Brain pericyte (primary cell): ENCODE measurements around the gene CNOT6L.

Experiments
- DNase-seq: peaks from one replicate; pipeline ENCODE4 v3.0.0-alpha.2; 2012; ENCODE audit warnings: low read depth, low spot score

Gene CNOT6L

GRCh38 chr4:77713884-77714283, 105.3 kb downstream of the CNOT6L start:
- no peak for DNase-seq

- no peak for DNase-seq
Observed at GRCh38 chr4:77712675-77713074, 106.5 kb downstream of the CNOT6L start.

- no peak for DNase-seq
Observed at GRCh38 chr4:77711469-77711868, 107.7 kb downstream of the CNOT6L start.

- no peak for DNase-seq
Observed at GRCh38 chr4:77710684-77711083, 108.5 kb downstream of the CNOT6L start.

GRCh38 chr4:77710059-77710458, 109.1 kb downstream of the CNOT6L start:
- DNase-seq: no peak

- no peak for DNase-seq
Observed at GRCh38 chr4:77706717-77707116, 112.5 kb downstream of the CNOT6L start.

- no peak for DNase-seq
Observed at GRCh38 chr4:77703666-77704065, 115.5 kb downstream of the CNOT6L start.

GRCh38 chr4:77701121-77701520, 118.0 kb downstream of the CNOT6L start:
- DNase-seq: no peak

- DNase-seq: peak; percentile 37
Observed at GRCh38 chr4:77699731-77700210, 119.4 kb downstream of the CNOT6L start.

- DNase-seq: no peak
Observed at GRCh38 chr4:77697860-77698590, 121.1 kb downstream of the CNOT6L start.

- DNase-seq: peak; percentile 50
Observed at GRCh38 chr4:77695774-77696173, 123.4 kb downstream of the CNOT6L start.

GRCh38 chr4:77692847-77693432, 126.2 kb downstream of the CNOT6L start:
- no peak for DNase-seq

- no peak for DNase-seq
Observed at GRCh38 chr4:77681792-77682191, 137.4 kb downstream of the CNOT6L start.

GRCh38 chr4:77676842-77677241, 142.3 kb downstream of the CNOT6L start:
- DNase-seq: no peak

- DNase-seq: no peak
Observed at GRCh38 chr4:77671051-77671450, 148.1 kb downstream of the CNOT6L start.

GRCh38 chr4:77669946-77670590, 149.1 kb downstream of the CNOT6L start:
- no peak for DNase-seq

GRCh38 chr4:77665381-77666069, 153.6 kb downstream of the CNOT6L start:
- DNase-seq: no peak
